IPS-20b (cell line): ENCODE results near the gene ZNF438.
"Not testable (repeated sequence)": the region's sequence is repeated elsewhere in the genome, so short reads cannot be mapped to it uniquely, and the experiment has no call there.

Source experiments
- H3K27ac ChIP-seq: one replicate; pipeline ENCODE4 v1.5.1; 2013; ENCODE audit warnings: low read length
- H3K27me3 ChIP-seq: 2 replicates; pipeline ENCODE4 v1.6.1; 2013; ENCODE audit warnings: mild to moderate bottlenecking, low read length, inconsistent platforms; ENCODE audit not compliant: insufficient read depth
- H3K36me3 ChIP-seq: 2 replicates; pipeline ENCODE4 v1.6.1; 2013; ENCODE audit warnings: low read depth, mild to moderate bottlenecking, inconsistent platforms, low read length, moderate library complexity; ENCODE audit not compliant: insufficient read depth
- H3K4me1 ChIP-seq: 2 replicates; pipeline ENCODE4 v1.6.1; 2013; ENCODE audit warnings: mild to moderate bottlenecking, control low read depth, inconsistent platforms, low read length, moderate library complexity; ENCODE audit not compliant: insufficient read depth
- H3K4me3 ChIP-seq: 2 replicates; pipeline ENCODE4 v1.5.1; 2013; ENCODE audit warnings: mild to moderate bottlenecking, low read length, inconsistent platforms
- H3K9ac ChIP-seq: 2 replicates; pipeline ENCODE4 v1.6.1; 2013; ENCODE audit warnings: low read depth, mild to moderate bottlenecking, inconsistent platforms, low read length, moderate library complexity
- H3K9me3 ChIP-seq: 2 replicates; pipeline ENCODE4 v1.6.1; 2013; ENCODE audit warnings: mild to moderate bottlenecking, low read depth, low read length, inconsistent platforms; ENCODE audit not compliant: insufficient read depth

ZNF438 gene

DNA sequence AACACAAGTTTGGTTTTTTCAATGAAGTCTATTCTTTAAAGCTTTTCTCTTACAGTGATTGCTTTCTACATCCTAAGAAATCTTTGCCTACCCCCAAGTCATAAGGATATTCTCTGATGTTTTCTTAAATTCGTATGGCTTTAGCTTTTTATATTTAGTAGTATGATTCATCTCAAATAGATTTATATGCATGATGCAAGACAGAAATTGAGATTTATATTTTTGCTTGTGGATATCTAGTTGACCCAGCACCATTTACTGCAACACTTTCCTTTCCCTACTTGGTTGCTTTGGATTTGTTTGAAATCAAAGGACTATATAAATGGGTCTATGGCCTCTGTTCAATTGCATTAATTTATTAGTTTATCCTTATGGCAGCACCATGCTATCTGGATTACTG lies 113.9 kb downstream of the ZNF438 start:
- Histone ChIP-seq H3K27me3 (no peaks in the 10 kb centered on the region), H3K9me3 (no peaks in the 10 kb centered on the region), H3K4me3 (no peak overlapping the region), H3K36me3 (no peaks in the 10 kb centered on the region), H3K9ac (no peak overlapping the region), H3K27ac (no peak overlapping the region), H3K4me1 (0 out of 2 replicates have a peak, but pooled peaks cover 5% of the 10 kb centered on the region)

DNA sequence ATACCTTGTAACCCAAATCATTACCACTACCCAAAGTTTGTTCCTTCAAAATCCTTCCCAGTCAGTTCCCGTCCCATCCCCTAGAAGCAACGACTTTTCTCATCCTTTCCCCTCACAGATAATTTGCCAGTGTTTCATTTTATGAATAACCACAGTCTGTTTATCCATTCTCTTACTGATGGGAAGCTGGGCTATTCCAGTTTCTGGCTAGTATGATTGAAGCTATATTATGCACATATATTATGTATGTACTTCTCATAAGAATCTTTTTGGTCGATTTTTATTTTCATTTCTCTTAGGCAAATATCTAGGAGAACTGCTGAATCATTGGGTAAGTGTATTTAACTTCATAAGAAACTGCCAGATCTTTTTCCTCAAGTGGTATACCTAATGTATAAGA lies 114.6 kb downstream of the ZNF438 start:
- Histone ChIP-seq H3K4me3 (no peak overlapping the region), H3K9ac (no peak overlapping the region), H3K27ac (no peak overlapping the region), H3K4me1 (0 out of 2 replicates have a peak, but pooled peaks cover 5% of the 10 kb centered on the region), H3K9me3 (no peaks in the 10 kb centered on the region), H3K36me3 (no peaks in the 10 kb centered on the region), H3K27me3 (no peaks in the 10 kb centered on the region)

DNA sequence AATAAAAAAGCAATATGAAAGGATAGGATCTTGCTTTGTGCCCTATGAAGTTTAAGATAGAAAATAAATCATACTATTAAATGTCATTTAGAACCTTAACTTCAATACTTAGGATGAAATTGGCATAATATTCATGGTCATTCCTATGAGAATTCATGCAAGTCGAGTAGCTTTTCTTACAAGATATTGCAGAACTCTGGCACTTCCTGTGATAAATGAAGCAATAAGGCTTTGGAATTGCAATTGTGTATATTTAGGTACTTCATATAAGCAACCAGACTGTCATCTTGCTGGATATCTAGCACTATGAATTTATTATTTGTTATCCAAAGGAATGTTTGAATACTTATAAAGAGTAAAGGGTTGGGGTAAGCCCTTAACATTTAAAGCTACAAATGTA lies 116.5 kb downstream of the ZNF438 start:
- no peak overlapping the region for H3K27ac ChIP-seq

DNA sequence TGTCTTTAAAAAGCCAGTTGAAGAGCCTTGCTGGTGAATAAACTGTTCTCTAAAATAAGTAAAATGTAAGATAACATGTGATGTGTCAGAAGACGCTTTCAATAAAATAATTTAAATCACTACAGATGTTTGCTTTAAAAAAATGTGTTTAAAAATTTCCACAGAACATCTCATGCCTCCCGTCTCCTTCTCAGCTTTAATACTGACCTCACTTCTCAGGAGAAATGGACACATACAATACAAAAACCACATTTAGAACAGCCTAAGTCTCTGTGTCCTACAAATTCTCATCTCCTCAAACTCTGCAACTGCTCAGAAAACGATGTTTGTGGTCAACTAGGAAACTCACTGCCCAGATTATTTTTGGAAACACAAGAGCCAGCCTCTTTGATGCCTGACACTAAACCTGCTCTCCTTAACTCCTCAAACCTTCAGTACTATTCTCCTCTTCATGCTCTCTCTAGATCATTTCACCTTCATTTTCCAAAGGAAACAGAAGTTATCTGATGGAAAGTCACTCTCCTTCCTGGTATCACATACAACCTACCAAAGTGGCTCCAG lies 120.3 kb downstream of the ZNF438 start:
- no peak overlapping the region for H3K27ac ChIP-seq
- no peak overlapping the region for H3K9ac ChIP-seq
- no peaks in the 10 kb centered on the region for H3K36me3 ChIP-seq
- no peaks in the 10 kb centered on the region for H3K4me1 ChIP-seq
- H3K27me3 ChIP-seq, result no peaks in the 10 kb centered on the region
- no peak overlapping the region for H3K4me3 ChIP-seq
- H3K9me3 ChIP-seq, result no peaks in the 10 kb centered on the region

More for the DNA sequence above, 116.5 kb downstream of the ZNF438 start:
- H3K36me3 ChIP-seq, result no peaks in the 10 kb centered on the region
- no peak overlapping the region for H3K9ac ChIP-seq
- H3K27me3 ChIP-seq, result no peaks in the 10 kb centered on the region
- H3K4me3 ChIP-seq, result no peak overlapping the region
- 0 out of 2 replicates have a peak, but pooled peaks cover 1% of the 10 kb centered on the region for H3K4me1 ChIP-seq
- no peaks in the 10 kb centered on the region for H3K9me3 ChIP-seq

DNA sequence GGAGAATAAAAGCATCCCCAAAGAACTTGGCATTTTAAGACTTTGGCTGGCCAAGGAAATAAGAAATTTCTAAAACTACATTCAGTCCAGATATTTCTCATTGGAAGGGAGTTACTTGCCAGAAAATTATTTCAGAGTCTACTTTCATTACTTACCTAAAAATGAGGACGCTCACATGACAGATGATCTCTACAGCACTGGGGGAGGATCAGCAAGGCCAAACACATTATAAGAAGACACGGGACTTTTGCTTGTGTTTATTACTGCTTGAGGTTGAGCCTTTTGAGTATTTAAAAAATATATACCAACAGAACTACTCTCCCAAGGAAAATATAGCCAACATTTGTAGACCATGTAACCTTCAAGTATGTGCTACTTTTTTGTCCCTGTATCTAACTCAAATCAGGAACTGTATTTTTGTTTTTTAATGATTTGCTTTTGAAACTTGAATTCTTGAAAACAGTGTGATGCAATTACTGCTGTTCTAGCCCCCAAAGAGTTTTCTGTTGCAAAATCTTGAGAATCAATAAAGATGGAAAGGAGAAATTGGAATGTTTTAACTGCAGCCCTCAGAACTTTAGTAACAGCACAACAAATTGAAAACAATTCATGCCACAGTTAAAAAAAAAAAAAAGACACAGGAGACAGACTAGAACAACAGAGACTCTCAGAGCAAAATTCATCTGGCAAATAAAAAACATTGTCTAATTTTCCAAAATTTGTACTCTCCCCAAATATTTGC lies 128.1 kb downstream of the ZNF438 start:
- no peak overlapping the region for H3K9ac ChIP-seq
- no peaks in the 10 kb centered on the region for H3K36me3 ChIP-seq
- H3K27me3 ChIP-seq, result no peaks in the 10 kb centered on the region
- H3K27ac ChIP-seq, result no peak overlapping the region
- no peak overlapping the region for H3K4me3 ChIP-seq
- H3K4me1 ChIP-seq, result no peaks in the 10 kb centered on the region
- H3K9me3 ChIP-seq, result no peaks in the 10 kb centered on the region

DNA sequence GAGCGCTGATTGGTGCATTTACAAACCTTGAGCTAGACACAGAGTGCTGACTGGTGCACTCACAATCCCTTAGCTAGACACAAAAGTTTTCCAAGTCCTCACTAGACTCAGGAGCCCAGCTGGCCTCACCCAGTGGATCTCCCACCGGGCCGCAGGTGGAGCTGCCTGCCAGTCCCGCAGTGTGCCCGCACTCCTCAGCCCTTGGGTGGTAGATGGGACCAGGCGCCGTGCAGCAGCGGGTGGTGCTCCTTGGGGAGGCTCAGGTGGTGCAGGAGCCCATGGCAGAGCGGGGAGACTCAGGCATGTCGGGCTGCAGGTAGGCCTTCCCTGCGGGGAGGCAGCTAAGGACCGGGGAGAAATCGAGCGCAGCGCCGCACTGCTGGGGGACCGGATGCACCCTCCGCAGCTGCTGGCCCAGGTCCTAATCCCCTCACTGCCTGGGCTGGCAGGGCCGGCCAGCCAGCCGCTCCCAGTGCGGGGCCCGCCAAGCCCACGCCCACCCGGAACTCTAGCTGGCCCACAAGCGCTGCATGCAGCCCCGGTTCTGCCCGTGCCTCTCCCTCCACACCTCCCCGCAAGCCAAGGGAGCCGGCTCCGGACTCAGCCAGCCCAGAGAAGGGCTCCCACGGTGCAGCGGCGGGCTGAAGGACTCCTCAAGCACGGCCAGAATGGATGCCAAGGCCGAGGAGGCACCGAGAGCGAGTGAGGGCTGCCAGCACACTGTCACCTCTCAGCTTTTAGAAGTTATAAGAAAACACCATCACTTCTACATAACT lies 128.9 kb downstream of the ZNF438 start:
- no peak overlapping the region for H3K9ac ChIP-seq
- no peak overlapping the region for H3K27ac ChIP-seq
- no peaks in the 10 kb centered on the region for H3K27me3 ChIP-seq
- H3K4me1 ChIP-seq, result no peaks in the 10 kb centered on the region
- no peaks in the 10 kb centered on the region for H3K9me3 ChIP-seq
- H3K36me3 ChIP-seq, result no peaks in the 10 kb centered on the region
- H3K4me3 ChIP-seq, result no peak overlapping the region

DNA sequence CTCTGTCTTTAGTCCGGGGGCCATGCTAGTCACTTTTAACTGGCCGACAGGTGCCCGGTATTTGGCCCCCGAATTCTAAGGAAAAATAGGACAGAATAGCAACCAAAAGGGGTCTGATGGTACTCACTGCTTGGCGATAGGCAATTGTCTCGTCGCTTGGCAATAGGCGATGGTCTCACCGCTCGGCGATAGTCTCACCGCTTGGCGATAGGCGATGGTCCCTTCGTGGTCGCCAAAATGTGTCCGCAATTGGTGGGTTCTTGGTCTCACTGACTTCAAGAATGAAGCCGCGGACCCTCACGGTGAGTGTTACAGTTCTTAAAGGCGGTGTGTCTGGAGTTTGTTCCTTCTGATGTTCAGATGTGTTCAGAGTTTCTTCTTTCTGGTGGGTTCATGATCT lies 130.2 kb downstream of the ZNF438 start:
- not testable (repeated sequence) for H3K4me3 ChIP-seq, H3K9me3 ChIP-seq, H3K4me1 ChIP-seq, H3K9ac ChIP-seq, H3K36me3 ChIP-seq, H3K27ac ChIP-seq, H3K27me3 ChIP-seq

DNA sequence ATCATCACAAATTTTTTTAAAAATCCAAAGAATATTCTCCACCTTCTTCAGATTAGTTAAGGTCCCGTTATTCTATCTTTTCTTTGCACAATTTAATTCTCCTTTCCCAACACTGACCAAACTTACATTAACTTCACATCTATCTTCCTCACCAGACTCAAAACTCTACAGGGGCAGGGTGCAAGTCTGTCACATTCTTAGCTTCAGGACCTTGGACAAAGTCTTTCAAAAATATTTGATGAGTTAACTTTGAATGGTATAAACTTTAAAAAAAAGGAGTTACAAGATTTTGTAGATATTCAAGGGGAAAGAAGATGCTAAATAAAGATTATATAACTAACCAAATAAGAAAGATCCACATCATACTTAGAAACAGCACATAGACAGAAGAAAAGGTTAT lies 132.7 kb downstream of the ZNF438 start:
- H3K27ac ChIP-seq, result no peak overlapping the region
- H3K4me3 ChIP-seq, result no peak overlapping the region
- no peaks in the 10 kb centered on the region for H3K27me3 ChIP-seq
- no peaks in the 10 kb centered on the region for H3K36me3 ChIP-seq
- no peaks in the 10 kb centered on the region for H3K9me3 ChIP-seq
- H3K4me1 ChIP-seq, result no peaks in the 10 kb centered on the region
- H3K9ac ChIP-seq, result no peak overlapping the region

DNA sequence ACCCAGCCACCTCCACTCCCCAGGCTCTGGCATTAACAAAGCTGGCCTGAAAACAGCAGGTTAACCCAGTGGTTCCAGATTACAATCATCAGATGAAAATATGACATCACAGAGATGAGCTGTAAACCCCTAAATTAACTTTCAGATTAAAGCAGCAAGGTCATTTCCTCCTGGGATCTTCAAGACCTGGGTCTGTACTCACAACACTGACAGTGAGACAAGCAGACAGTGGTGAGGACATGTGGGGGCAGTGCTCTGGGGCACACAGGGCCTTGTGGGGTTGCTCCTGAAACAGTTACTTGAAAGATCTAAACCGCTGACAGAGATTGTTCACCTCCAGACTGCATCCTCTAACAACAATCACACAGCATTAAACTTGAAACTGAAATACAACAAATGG lies 134.1 kb downstream of the ZNF438 start:
- no peak overlapping the region for H3K9ac ChIP-seq
- no peak overlapping the region for H3K4me3 ChIP-seq
- H3K27ac ChIP-seq, result no peak overlapping the region
- no peaks in the 10 kb centered on the region for H3K27me3 ChIP-seq
- H3K9me3 ChIP-seq, result no peaks in the 10 kb centered on the region
- H3K4me1 ChIP-seq, result no peaks in the 10 kb centered on the region
- no peaks in the 10 kb centered on the region for H3K36me3 ChIP-seq

DNA sequence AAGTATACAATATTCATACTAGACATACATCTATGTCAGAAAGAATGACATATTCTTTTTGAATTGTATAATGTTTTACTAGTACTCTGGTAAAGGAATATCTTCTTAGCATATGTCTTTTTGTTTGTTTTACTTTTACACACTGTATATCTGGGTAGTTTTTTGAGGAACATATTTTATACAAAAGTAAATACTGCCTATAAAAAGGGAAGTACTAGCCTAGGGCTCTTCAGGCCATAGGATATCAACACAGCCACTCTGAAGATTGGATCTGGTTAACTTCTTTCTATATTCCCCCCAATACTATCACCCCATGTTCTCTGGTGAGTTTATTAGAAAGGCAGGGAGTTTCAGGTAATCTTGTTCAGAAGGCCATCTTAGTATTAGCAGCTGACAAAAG lies 134.6 kb downstream of the ZNF438 start:
- Histone ChIP-seq H3K27me3 (no peaks in the 10 kb centered on the region), H3K27ac (no peak overlapping the region), H3K4me1 (no peaks in the 10 kb centered on the region), H3K4me3 (no peak overlapping the region), H3K9me3 (no peaks in the 10 kb centered on the region), H3K9ac (no peak overlapping the region), H3K36me3 (no peaks in the 10 kb centered on the region)

DNA sequence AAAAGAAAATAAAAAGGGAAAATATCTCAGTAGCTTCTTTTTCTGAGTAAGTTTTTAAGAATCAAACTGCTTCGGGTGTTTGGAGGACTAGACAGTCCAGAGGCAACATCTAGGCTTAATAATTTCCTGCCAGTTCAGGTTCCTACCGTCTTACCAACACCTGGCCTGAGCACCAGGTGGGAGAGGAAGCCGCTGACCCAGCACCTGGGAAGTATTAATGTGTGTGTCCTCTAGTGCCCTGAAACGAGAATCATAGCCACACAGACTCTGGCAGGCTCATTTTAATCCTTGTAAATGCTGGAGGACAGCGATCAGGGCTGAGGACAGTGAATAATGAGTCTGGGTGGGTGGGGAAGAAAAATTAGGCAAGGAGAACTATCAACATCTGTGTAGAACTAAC lies 137.4 kb downstream of the ZNF438 start:
- no peaks in the 10 kb centered on the region for H3K36me3 ChIP-seq
- H3K27me3 ChIP-seq, result no peaks in the 10 kb centered on the region
- H3K4me1 ChIP-seq, result peaks cover 4% of the 10 kb centered on the region; the same call in 1 of the 2 replicates
- H3K9me3 ChIP-seq, result no peaks in the 10 kb centered on the region
- H3K9ac ChIP-seq, result no peak overlapping the region
- no peak overlapping the region for H3K4me3 ChIP-seq
- no peak overlapping the region for H3K27ac ChIP-seq

DNA sequence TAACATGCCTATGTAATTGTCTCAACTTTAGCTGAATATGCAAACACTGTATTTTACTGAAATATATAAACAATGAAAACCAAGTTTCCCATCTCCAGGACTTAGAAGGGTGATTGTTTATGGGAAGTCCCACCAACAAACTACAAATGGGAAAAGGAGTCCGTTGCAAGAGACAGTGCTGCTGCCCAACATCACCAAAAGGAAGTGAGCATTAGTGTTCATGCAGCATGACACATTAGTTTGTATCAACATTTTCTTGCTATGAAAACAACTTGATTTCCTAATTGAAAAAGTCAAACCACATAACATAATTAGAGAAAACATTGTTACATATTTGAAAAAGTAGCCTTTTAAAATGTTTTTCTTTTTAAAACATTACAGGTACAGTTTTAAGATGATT lies 138.5 kb downstream of the ZNF438 start:
- Histone ChIP-seq H3K9ac (no peak overlapping the region), H3K27me3 (no peaks in the 10 kb centered on the region), H3K4me3 (no peak overlapping the region), H3K4me1 (peaks cover 4% of the 10 kb centered on the region; the same call in 1 of the 2 replicates), H3K9me3 (no peaks in the 10 kb centered on the region), H3K27ac (no peak overlapping the region), H3K36me3 (no peaks in the 10 kb centered on the region)
